Vagina (tissue), 2 donors: ENCODE measurements around the gene CARD11. TPM values are rescaled to one million over a fixed set of nuclear protein-coding genes. Genes with fewer than 3 reads are reported as not detected.

Experiments
- DNase-seq, 2 donors: peaks; one replicate each; pipeline ENCODE4 v3.0.0-alpha.2; 2017; ENCODE audit errors: extremely low spot score in 2 of 2
- H3K27ac ChIP-seq: fragments of 200-600 bp; sonication (generic); one replicate; pipeline ENCODE4 v1.5.1; 2019
- H3K27me3 ChIP-seq: fragments of 200-600 bp; sonication (generic); one replicate; pipeline ENCODE4 v1.5.1; 2019
- H3K36me3 ChIP-seq, 2 donors: fragments of 200-600 bp; sonication (generic); one replicate each; pipeline ENCODE4 v1.5.1; 2017 to 2019
- H3K4me1 ChIP-seq: fragments of 200-600 bp; sonication (generic); one replicate; pipeline ENCODE4 v1.5.1; 2019
- H3K4me3 ChIP-seq, 2 donors: fragments of 200-600 bp; sonication (generic); 1 replicate in 1 of 2; 2 replicates in 1 of 2; pipeline ENCODE4 v1.5.1; 2016 to 2019
- H3K9me3 ChIP-seq: fragments of 200-600 bp; sonication (generic); one replicate; pipeline ENCODE4 v1.5.1; 2019
- POLR2A ChIP-seq, 2 donors: fragments of 450-650 bp; IDR thresholded peaks; one replicate each; pipeline ENCODE4 v1.6.1; 2017; ENCODE audit warnings: antibody characterized with exemption in 2 of 2, mild to moderate bottlenecking in 2 of 2, moderate library complexity in 2 of 2
- POLR2AphosphoS5 ChIP-seq, 2 donors: sonication (generic); formaldehyde crosslinking; IDR thresholded peaks; one replicate each; pipeline ENCODE4 v1.9.0; 2017; ENCODE audit warnings: antibody characterized with exemption in 2 of 2, mild to moderate bottlenecking in 2 of 2, low read depth in 1 of 2; ENCODE audit not compliant: insufficient read depth in 1 of 2
- intact Hi-C: fragments of 100-400 bp; cut with DNase I; formaldehyde crosslinking; loops from one replicate; pipeline ENCODE4 v1.15.1; 2023
- total RNA-seq: library from RNA; depleted of rRNA; stranded (reverse); fragments of >200 nt; gene quantifications from one replicate; pipeline ENCODE4 v1.2.3, GENCODE V29; 2016
- TF ChIP-seq, protein P1 (sequence below), 3 experiments: fragments of 450-650 bp in 2 of 3; fragments of 200-600 bp in 1 of 3; sonication (generic) in 1 of 3; IDR thresholded peaks; one replicate each; pipeline ENCODE4 v1.5.1; 2017 to 2019; ENCODE audit warnings: antibody characterized with exemption in 3 of 3, mild to moderate bottlenecking in 2 of 3, moderate library complexity in 2 of 3

CARD11 gene
- total RNA-seq, 1 donor from 2014 or later, result 2.9 TPM

DNA sequence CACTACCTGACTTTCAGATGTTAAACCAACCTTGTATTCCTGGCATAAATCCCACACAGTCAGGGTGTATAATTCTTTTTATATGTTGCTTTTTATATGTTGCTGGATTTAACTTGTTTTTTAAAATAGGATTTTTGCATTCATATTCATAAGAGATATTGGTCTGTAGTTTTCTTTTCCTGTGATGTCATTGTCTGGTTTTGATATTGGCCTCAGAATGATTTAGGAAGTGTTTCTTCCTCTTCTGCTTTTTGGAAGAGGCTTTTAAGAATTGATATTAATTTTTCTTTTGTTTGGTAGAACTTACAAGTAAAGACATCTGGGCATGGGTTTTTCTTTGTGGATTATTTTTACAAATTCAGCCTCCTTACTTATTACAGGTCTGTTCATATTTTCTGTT, 93.1 kb downstream of the CARD11 start:
- H3K4me3 ChIP-seq, result no peak overlapping the region
- no peak for DNase-seq
- no peak overlapping the region for H3K27ac ChIP-seq
- no peaks in the 10 kb centered on the region for H3K36me3 ChIP-seq
- no peaks in the 10 kb centered on the region for H3K27me3 ChIP-seq
- TF ChIP-seq POLR2A (IDR thresholded peaks at IDR 0.05), result no peak
- TF ChIP-seq, protein P1, sequence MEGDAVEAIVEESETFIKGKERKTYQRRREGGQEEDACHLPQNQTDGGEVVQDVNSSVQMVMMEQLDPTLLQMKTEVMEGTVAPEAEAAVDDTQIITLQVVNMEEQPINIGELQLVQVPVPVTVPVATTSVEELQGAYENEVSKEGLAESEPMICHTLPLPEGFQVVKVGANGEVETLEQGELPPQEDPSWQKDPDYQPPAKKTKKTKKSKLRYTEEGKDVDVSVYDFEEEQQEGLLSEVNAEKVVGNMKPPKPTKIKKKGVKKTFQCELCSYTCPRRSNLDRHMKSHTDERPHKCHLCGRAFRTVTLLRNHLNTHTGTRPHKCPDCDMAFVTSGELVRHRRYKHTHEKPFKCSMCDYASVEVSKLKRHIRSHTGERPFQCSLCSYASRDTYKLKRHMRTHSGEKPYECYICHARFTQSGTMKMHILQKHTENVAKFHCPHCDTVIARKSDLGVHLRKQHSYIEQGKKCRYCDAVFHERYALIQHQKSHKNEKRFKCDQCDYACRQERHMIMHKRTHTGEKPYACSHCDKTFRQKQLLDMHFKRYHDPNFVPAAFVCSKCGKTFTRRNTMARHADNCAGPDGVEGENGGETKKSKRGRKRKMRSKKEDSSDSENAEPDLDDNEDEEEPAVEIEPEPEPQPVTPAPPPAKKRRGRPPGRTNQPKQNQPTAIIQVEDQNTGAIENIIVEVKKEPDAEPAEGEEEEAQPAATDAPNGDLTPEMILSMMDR (IDR thresholded peaks at IDR 0.05), result no peak
- no peak for TF ChIP-seq POLR2AphosphoS5 (IDR thresholded peaks at IDR 0.05; ENCODE audit: insufficient read depth in 1 of 2, low read depth in 1 of 2)
- H3K9me3 ChIP-seq, result no peaks in the 10 kb centered on the region
- peaks cover 19% of the 10 kb centered on the region for H3K4me1 ChIP-seq
- intact Hi-C loops, result no loop called here

DNA sequence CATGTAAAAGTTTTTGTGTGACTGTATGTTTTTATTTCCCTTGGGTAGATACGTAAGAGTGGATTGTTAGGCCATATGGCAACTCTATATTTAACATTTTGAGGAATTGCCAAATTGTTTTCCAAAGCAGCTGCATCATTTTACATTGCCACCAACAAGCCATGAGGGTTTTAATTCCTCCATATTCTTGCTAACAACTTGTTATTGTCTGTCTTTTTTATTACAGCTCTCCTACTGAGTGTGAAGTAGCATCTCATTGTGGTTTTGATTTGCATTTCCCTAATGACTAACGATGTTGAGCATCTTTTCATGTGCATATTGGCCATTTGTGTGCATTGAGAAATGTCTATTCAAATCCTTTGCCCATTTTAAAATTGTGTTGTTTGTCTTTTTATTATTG, 94.9 kb downstream of the CARD11 start:
- TF ChIP-seq POLR2A (IDR thresholded peaks at IDR 0.05) (no peak), POLR2AphosphoS5 (IDR thresholded peaks at IDR 0.05; ENCODE audit: insufficient read depth in 1 of 2, low read depth in 1 of 2) (no peak)
- TF ChIP-seq, protein P1 (IDR thresholded peaks at IDR 0.05), result no peak
- Histone ChIP-seq H3K36me3 (no peaks in the 10 kb centered on the region), H3K27ac (no peak overlapping the region), H3K27me3 (no peaks in the 10 kb centered on the region), H3K4me3 (no peak overlapping the region), H3K9me3 (no peaks in the 10 kb centered on the region), H3K4me1 (peaks cover 12% of the 10 kb centered on the region)
- DNase-seq, result no peak
- intact Hi-C loops, result no loop called here

DNA sequence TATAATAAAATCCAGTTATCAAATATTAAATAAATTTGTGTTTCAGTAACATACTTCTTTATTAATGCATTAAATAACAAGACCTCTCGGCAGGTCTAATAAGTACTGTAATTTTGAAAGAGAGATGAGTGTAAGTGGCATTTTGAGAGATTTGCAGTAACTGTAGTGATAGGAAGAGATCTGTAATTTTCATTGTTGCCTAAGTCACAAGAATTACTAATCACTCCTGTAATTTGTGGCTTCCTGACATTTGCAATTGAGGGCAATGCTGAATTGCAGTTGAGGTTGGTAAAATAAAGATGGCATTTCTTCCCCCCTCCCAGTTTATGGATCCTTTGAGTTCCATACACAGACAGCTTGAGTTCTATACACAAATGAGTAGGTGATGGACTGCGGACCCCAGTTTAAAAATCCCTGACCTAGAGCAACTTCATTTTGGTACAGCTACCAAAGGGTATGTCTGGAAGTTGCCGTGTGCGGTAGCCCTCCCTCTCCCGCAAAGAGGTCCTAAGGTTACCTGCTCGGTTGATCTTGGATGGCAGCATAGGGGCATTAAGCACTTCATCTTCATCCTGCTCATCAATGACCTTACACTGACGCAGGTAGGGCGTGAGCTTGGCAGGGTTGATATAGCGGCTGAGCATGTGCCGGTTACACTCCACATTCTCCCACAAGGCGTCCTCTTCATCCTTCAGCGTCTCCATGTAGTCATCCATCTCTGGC, 96.4 kb downstream of the CARD11 start:
- no peak for DNase-seq
- no peak overlapping the region for H3K27ac ChIP-seq
- intact Hi-C loops, result no loop called here
- H3K4me1 ChIP-seq, result no peaks in the 10 kb centered on the region
- TF ChIP-seq POLR2AphosphoS5 (IDR thresholded peaks at IDR 0.05; ENCODE audit: insufficient read depth in 1 of 2, low read depth in 1 of 2), result no peak
- no peak for TF ChIP-seq POLR2A (IDR thresholded peaks at IDR 0.05)
- TF ChIP-seq, protein P1 (IDR thresholded peaks at IDR 0.05), result no peak
- H3K27me3 ChIP-seq, result no peaks in the 10 kb centered on the region
- H3K4me3 ChIP-seq, result no peak overlapping the region
- no peaks in the 10 kb centered on the region for H3K9me3 ChIP-seq
- no peaks in the 10 kb centered on the region for H3K36me3 ChIP-seq

DNA sequence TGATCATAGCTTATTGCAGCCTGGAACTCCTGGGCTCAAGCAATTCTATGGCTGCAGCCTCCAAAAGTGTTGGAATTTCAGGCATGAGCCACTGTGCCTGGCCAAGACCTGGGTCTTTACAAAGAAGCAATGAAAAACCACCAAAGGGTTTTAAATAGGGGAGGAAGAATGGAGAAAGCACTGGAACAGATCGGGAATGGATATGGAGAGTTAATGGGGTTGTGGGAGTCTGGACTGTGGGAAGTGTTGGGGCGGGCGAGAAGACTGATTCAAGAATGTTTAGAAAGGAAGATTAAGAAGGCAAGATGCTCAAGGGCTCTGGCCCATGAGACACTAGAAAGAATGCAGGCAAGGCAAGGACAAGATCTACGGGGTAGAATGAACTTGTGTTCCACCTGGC, 98.5 kb downstream of the CARD11 start:
- TF ChIP-seq POLR2AphosphoS5 (IDR thresholded peaks at IDR 0.05; ENCODE audit: insufficient read depth in 1 of 2, low read depth in 1 of 2) (no peak), POLR2A (IDR thresholded peaks at IDR 0.05) (no peak)
- TF ChIP-seq, protein P1 (IDR thresholded peaks at IDR 0.05), result no peak
- Histone ChIP-seq H3K4me1 (no peaks in the 10 kb centered on the region), H3K27ac (no peak overlapping the region), H3K36me3 (no peaks in the 10 kb centered on the region), H3K4me3 (no peak overlapping the region), H3K27me3 (no peaks in the 10 kb centered on the region), H3K9me3 (no peaks in the 10 kb centered on the region)
- intact Hi-C loops, result no loop called here
- peak in 1 of 2 donors; percentile 34 for DNase-seq

DNA sequence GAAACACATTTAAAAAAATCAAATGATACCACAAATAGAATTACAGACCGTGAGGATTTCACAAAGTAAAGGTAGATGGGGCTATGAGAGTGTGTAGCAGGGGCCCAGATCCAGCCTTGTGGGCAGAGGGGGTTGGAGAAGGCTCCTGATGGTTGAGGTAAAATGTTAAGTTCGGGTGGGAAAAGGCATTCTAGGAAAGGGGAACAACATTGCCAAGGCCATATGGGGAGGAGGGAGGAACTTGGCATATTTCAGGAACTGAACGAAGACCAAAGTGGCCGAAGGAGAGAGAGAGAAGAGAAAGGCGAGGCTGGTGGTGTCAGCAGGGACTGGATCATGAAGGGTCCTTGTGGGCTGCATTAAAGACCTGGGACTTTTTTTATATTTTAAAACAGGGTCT, 98.9 kb downstream of the CARD11 start:
- no peak overlapping the region for H3K4me3 ChIP-seq
- TF ChIP-seq POLR2A (IDR thresholded peaks at IDR 0.05) (no peak), POLR2AphosphoS5 (IDR thresholded peaks at IDR 0.05; ENCODE audit: insufficient read depth in 1 of 2, low read depth in 1 of 2) (no peak)
- TF ChIP-seq, protein P1 (IDR thresholded peaks at IDR 0.05), result no peak
- H3K27ac ChIP-seq, result no peak overlapping the region
- H3K36me3 ChIP-seq, result no peaks in the 10 kb centered on the region
- H3K4me1 ChIP-seq, result no peaks in the 10 kb centered on the region
- H3K9me3 ChIP-seq, result no peaks in the 10 kb centered on the region
- DNase-seq, result peak in 1 of 2 donors; percentile 61
- intact Hi-C loops, result no loop called here
- H3K27me3 ChIP-seq, result no peaks in the 10 kb centered on the region
